ENCODE results near the gene HOTAIR.

Gene HOTAIR

DNA sequence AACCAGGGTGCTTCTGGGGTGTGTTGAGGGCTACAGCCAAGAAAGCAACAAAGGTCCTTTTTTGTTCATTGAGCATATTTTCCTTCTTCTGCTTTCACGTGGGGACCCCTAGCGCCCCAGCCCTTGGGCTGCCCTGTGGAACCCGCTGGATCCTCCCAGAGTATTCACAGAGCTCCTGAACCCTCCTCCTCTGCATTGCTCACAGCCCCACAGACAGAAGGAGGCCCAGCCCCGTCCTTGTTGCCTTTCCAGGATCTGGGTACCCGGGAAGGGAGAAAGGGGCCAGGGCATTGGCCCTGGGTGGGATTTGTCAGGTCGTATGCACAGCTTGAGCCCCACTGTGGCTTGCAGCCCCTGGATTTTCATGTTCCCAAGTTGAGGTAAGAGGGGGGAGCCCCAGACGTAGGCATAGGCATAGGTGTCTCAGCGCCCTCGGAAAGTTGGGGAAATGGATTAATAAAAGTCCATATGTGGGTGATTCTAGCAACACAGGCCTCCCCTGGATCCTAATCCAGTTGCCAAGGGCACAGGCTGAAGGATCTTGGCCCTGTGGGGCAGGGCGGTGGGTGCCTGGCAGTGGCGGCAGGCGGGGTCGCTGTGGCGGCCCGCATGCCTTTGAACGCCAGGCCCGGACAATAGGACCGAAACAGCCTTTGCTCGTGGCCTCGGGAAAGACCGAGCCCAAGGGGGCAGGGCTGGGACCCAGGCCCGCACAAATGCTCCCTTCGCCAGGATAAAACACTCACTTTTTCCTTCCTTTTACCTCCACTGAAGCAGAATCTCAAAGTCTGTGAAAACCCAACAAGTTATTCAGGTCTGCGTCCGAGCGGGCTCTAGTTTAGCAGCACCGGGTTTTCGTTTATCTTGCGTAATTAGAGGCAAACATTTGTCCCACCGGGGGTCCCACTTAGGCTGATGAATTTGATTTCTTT, 7.1 kb upstream of the HOTAIR start:
- TF ChIP-seq, protein P1, sequence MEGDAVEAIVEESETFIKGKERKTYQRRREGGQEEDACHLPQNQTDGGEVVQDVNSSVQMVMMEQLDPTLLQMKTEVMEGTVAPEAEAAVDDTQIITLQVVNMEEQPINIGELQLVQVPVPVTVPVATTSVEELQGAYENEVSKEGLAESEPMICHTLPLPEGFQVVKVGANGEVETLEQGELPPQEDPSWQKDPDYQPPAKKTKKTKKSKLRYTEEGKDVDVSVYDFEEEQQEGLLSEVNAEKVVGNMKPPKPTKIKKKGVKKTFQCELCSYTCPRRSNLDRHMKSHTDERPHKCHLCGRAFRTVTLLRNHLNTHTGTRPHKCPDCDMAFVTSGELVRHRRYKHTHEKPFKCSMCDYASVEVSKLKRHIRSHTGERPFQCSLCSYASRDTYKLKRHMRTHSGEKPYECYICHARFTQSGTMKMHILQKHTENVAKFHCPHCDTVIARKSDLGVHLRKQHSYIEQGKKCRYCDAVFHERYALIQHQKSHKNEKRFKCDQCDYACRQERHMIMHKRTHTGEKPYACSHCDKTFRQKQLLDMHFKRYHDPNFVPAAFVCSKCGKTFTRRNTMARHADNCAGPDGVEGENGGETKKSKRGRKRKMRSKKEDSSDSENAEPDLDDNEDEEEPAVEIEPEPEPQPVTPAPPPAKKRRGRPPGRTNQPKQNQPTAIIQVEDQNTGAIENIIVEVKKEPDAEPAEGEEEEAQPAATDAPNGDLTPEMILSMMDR (IDR thresholded peaks at IDR 0.05; ENCODE audit: control insufficient read depth, insufficient read depth, low read depth, low read length, missing control alignments), result no peak
- H3K4me3 ChIP-seq (ENCODE audit: control insufficient read depth, low read depth, low read length), result peak overlapping the region; percentile 35
- DNase-seq (ENCODE audit: low read depth), result no peak

DNA sequence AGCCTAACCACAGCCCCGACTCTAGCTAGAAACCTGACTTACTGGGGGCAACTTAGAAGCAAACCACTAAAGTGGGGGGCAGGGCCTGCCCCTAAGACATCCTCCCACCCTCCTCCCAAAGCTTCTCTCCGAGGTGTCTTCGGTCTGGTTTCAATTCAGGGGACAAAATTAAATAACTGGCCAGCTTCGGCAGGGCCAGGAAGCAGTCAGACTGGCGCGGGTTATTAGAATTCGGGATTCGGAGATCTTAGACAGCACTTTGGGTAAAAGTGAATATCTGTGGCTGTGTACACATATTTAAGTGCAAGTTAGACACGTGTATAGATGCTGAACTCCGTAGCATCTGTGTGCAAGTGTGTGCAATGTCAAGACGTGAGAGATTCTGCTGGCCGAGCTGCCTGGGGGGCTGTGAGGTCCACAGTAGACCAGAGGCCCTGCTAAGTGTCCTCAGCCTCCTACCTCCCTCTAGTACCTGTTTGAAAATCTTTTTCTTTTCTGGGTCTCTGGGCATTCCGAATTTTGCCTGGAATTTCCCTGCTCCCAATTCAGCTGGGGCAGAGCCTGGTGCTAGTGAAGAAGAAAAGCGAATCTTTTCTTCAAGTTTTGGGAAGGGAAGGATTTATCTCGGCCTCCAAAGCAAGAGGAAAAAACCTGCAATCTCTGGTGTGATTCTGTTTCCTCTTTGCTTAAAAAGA, 6.2 kb upstream of the HOTAIR start:
- TF ChIP-seq, protein P1 (IDR thresholded peaks at IDR 0.05; ENCODE audit: control insufficient read depth, insufficient read depth, low read depth, low read length, missing control alignments), result no peak
- DNase-seq (ENCODE audit: low read depth), result no peak
- peak overlapping the region; percentile 12 for H3K4me3 ChIP-seq (ENCODE audit: control insufficient read depth, low read depth, low read length)

DNA sequence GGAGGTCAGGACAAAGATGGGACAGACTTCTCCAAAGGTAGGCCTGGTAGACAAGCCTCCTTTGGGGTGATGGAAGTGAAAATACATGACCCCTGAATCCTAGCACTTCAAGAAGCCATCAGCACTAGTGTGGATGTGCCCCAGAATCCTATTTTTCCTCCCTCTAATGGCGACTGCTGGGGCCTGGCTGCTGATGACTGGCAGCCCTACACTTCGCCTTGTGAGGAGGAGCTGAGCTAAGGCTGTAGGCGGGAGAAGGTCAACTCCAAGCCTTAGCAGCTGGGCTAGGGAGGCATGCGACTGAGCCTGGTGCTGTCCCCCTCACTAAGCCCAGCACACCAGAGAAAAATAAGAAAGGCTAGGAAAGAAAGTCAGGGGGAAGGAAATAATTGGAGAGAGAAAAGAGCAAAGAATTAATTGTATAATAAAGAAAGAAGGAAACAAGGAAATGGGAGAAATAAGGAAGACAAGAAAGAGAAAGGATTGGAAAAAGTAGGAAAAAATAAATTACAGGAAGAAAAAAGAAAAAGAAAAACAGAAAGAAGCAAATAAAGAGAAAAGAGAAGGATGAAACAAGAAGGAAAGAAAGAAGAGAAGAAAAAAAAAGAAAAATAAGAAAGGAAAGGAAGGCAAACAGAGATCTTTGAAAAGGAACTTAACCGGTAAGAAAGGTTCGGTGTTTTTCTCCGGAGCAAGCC, 5.5 kb upstream of the HOTAIR start:
- no peak for DNase-seq (ENCODE audit: low read depth)
- TF ChIP-seq, protein P1 (IDR thresholded peaks at IDR 0.05; ENCODE audit: control insufficient read depth, insufficient read depth, low read depth, low read length, missing control alignments), result no peak
- peak overlapping the region; percentile 12 for H3K4me3 ChIP-seq (ENCODE audit: control insufficient read depth, low read depth, low read length)

DNA sequence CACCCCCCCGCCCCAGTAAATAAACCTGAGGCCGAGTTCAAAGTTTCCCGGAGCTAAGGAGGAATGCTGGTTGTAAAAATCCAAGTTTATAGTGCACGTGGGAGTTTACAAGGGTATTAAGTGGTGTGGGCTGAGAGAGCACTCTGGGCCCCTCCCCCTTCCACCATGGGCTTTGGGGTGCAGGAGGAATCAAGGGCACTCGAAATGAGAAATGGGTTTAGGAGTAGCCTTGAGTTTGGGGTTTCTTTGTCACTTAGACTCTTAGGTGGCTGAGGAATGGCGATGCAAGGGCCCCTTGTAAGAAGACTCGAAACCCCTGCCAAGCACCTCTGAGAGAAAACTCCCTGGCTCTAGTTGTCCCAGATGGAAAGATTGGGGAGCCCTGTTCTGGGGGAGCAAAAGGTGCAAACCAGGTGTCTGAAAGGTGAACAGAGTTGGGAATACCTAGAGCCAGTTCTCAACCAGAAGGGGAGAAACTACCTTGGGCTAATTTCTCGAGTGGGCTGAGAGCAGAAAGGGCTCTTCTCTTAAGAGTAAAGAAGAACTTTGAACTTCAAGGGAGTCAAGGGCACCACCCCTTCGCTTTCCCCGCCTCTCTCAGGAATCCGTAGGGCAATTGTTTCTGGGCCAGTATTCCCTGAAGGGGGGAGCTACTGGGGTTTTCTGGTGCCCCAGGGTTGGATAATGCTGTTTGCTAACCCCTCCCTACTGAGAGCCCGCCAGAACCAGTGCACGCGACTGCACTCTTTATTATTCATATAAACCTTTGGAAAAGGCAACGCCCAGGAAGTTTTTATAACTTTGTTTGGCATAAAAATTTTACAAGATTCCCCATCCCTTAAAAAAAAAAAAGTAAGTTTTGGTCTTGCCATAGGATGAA, 4.0 kb upstream of the HOTAIR start:
- no peak for DNase-seq (ENCODE audit: low read depth)
- TF ChIP-seq, protein P1 (IDR thresholded peaks at IDR 0.05; ENCODE audit: control insufficient read depth, insufficient read depth, low read depth, low read length, missing control alignments), result no peak
- no peak overlapping the region for H3K4me3 ChIP-seq (ENCODE audit: control insufficient read depth, low read depth, low read length)

DNA sequence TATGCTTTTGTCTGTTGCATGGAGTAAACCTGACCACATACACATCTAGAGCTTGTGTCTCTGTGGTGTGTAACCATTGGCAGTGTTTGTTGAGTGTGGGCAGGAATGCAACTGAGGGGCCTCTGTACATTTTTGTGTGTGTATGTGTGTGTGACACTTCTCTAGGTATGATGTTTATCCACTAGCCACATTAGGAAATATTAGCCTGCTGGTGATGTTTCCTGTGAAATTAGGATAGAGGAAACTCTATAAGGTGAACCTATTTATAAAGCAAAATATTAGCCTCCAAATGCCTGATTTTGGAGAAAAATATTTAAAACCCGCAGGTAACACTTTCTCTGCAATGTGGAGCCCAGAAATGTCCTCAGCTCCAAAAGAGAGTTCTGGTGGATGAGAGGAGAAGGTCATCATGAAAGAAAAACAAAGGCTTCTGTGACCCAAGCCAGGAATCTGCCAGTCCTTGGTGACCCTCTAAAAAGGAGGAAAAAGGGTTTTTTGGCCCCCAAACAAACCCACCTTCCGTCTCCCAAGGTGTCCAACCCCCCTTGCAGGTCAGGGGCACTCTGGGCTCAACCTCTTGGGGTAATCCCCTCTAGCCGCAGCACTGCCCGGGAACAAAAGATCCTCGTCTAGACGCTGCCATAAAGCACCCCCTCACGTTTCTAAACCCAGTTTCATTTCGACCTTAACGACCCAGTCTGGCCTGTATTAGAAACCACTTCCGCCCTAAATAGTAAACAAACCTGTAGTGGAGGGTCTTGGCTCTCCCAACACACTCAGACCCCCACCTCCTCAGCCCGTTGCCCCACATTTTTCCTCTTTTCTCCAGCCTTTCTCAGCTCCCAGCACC, 3.1 kb upstream of the HOTAIR start:
- TF ChIP-seq, protein P1 (IDR thresholded peaks at IDR 0.05; ENCODE audit: control insufficient read depth, insufficient read depth, low read depth, low read length, missing control alignments), result no peak
- DNase-seq (ENCODE audit: low read depth), result no peak
- no peak overlapping the region for H3K4me3 ChIP-seq (ENCODE audit: control insufficient read depth, low read depth, low read length)

All from AG09309 (cell line).